C4-2B (cell line): ENCODE measurements around the gene TEX12.

Source experiments
- CTCF ChIP-seq: fragments of 450-650 bp; conservative IDR thresholded peaks from 2 replicates; pipeline ENCODE4 v1.5.1; 2017; ENCODE audit warnings: mild to moderate bottlenecking
- ZFX ChIP-seq: fragments of 450-650 bp; IDR thresholded peaks from 2 replicates; pipeline ENCODE4 v1.6.1; 2017

DNA sequence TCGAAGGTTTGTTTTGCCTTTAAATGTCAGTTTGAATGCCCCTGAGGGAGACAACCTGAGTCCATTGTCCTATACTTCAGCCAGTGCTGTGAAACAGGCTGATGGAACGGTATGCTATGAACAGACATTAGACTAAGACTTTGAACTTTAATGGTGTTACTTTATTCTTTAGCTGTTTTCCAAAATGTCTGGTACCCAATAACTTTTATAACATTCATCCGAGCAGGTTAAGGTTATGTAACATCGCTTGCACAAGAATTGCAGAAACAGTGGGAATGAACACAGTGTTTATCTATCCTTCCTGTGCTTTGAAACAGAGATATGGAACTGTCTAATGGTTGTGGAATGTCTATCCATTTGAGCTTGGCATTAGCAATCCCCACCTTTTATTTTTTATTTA is 46.6 kb downstream of the TEX12 start:
- TF ChIP-seq CTCF, result no peak
- no peak for TF ChIP-seq ZFX
